HCT116 (cell line): ENCODE data around the gene UNC45A. TPM values are rescaled to one million over a fixed set of nuclear protein-coding genes. Genes with fewer than 3 reads are reported as not detected.
A peak's percentile ranks its signal among the peaks of the same experiment; 100 is the strongest.
"Not testable (repeated sequence)": the region's sequence is repeated elsewhere in the genome, so short reads cannot be mapped to it uniquely, and the experiment has no call there.

Source experiments
- ATAC-seq: fragments of 200-7000 bp; cut with Tn5 transposase; 2 replicates; pipeline ENCODE4 v1.9.1; 2020; ENCODE audit warnings: mild to moderate bottlenecking, moderate library complexity
- BruUV-seq: library from RNA; stranded (reverse); fragments of 400-500 nt; replicated peaks from 2 replicates; lab custom pipeline; 2021; lab: Mats Ljungman, UMichigan
- CTCF ChIA-PET: fragments of 300-600 bp; sonication (Branson Sonifier 250); formaldehyde crosslinking; loops from one replicate; lab custom pipeline; 2021; ENCODE audit warnings: antibody characterized with exemption; lab: Charles Lee
- POLR2A ChIA-PET: fragments of 300-600, 350-600 bp; sonication (Branson Sonifier 250); formaldehyde crosslinking; loops from one replicate; lab custom pipeline; 2021; ENCODE audit warnings: antibody characterized with exemption; lab: Charles Lee
- RAD21 ChIA-PET, 2 experiments: fragments of 300-600 bp; sonication (Branson Sonifier 250); formaldehyde crosslinking; loops; one replicate each; lab custom pipeline; 2023; ENCODE audit warnings: low total read pairs in 2 of 2; ENCODE audit not compliant: uncharacterized antibody in 2 of 2, unreplicated experiment in 2 of 2, low non-redundant PET in 1 of 2; lab: Charles Lee
- DNase-seq: peaks from one replicate; pipeline ENCODE4 v3.0.0-alpha.2; 2010; ENCODE audit warnings: low read depth, low spot score
- H2AFZ ChIP-seq: fragments of 200-600 bp; shearing (Covaris generic), sonication (generic); 2 replicates; pipeline ENCODE4 v1.6.1; 2017; ENCODE audit warnings: low read depth, mixed run types, mixed read lengths, antibody characterized with exemption, low read length; ENCODE audit not compliant: poor library complexity, severe bottlenecking
- H3K27ac ChIP-seq: 2 replicates; pipeline ENCODE4 v1.5.1; 2012; ENCODE audit warnings: low read depth, low read length
- H3K27me3 ChIP-seq: fragments of 200-600 bp; sonication (generic); 2 replicates; pipeline ENCODE4 v1.6.1; 2016; ENCODE audit warnings: mixed run types, low read length, mixed read lengths; ENCODE audit not compliant: insufficient read depth
- H3K36me3 ChIP-seq, 2 experiments: fragments of 200-500 bp in 1 of 2; fragments of 200-600 bp in 1 of 2; sonication (Bioruptor generic) in 1 of 2; sonication (generic) in 1 of 2; 2 replicates each; pipeline versions ENCODE4 v1.5.1 to v1.6.1; 2014 to 2016; ENCODE audit warnings: low read length in 2 of 2, inconsistent platforms in 1 of 2, mixed read lengths in 1 of 2, mixed run types in 1 of 2; ENCODE audit not compliant: insufficient read depth in 2 of 2, control insufficient read depth in 1 of 2
- H3K4me1 ChIP-seq, 2 experiments: fragments of 200-600 bp in 1 of 2; sonication (generic) in 1 of 2; 2 replicates each; pipeline versions ENCODE4 v1.5.1 to v1.6.1; 2012 to 2017; ENCODE audit warnings: low read length in 2 of 2, inconsistent platforms in 1 of 2, mild to moderate bottlenecking in 1 of 2, mixed read lengths in 1 of 2, mixed run types in 1 of 2, moderate library complexity in 1 of 2; ENCODE audit not compliant: insufficient read depth in 2 of 2, control insufficient read depth in 1 of 2
- H3K4me2 ChIP-seq: fragments of 200-600 bp; sonication (generic); 2 replicates; pipeline ENCODE4 v1.6.1; 2017; ENCODE audit warnings: mixed run types, low read length, mixed read lengths
- H3K4me3 ChIP-seq, 2 experiments: fragments of 200-600 bp in 1 of 2; sonication (generic) in 1 of 2; replicated peaks in 1 of 2; 2 replicates each; pipeline ENCODE4 v1.5.1; 2011 to 2016; ENCODE audit warnings: low read length in 2 of 2, control low read depth in 1 of 2, low read depth in 1 of 2, mild to moderate bottlenecking in 1 of 2, mixed read lengths in 1 of 2, mixed run types in 1 of 2
- H3K79me2 ChIP-seq: fragments of 200-600 bp; sonication (generic); 2 replicates; pipeline ENCODE4 v1.6.1; 2017; ENCODE audit warnings: mild to moderate bottlenecking, mixed run types, low read length, moderate library complexity, mixed read lengths; ENCODE audit not compliant: insufficient read depth
- H3K9ac ChIP-seq: fragments of 200-600 bp; sonication (generic); 2 replicates; pipeline ENCODE4 v1.6.1; 2016; ENCODE audit warnings: low read length, mixed read lengths
- H3K9me2 ChIP-seq: fragments of 200-600 bp; sonication (generic), shearing (Covaris generic); 2 replicates; pipeline ENCODE4 v1.6.1; 2017; ENCODE audit warnings: mixed run types, mild to moderate bottlenecking, moderate library complexity; ENCODE audit not compliant: insufficient read depth
- H3K9me3 ChIP-seq, 2 experiments: fragments of 200-500 bp in 1 of 2; fragments of 200-600 bp in 1 of 2; sonication (Bioruptor generic) in 1 of 2; sonication (generic) in 1 of 2; 2 replicates each; pipeline ENCODE4 v1.6.1; 2014 to 2017; ENCODE audit warnings: low read length in 2 of 2, mixed read lengths in 2 of 2, inconsistent platforms in 1 of 2, low read depth in 1 of 2, mild to moderate bottlenecking in 1 of 2, mixed run types in 1 of 2, moderate library complexity in 1 of 2; ENCODE audit not compliant: control insufficient read depth in 1 of 2, insufficient read depth in 1 of 2
- H4K20me1 ChIP-seq: fragments of 200-600 bp; sonication (generic), shearing (Covaris generic); 2 replicates; pipeline ENCODE4 v1.6.1; 2017; ENCODE audit warnings: mixed run types, mild to moderate bottlenecking, moderate library complexity; ENCODE audit not compliant: insufficient read depth
- SIN3A ChIP-seq: IDR thresholded peaks from 2 replicates; pipeline ENCODE4 v1.6.1; 2012; ENCODE audit warnings: low read depth
- ZFX ChIP-seq: fragments of 450-650 bp; IDR thresholded peaks from 2 replicates; pipeline ENCODE4 v1.6.1; 2017
- intact Hi-C: fragments of 100-400 bp; cut with micrococcal nuclease; formaldehyde crosslinking; loops from 2 replicates; pipeline ENCODE4 v1.10.0; 2022
- total RNA-seq: library from RNA; stranded (reverse); gene quantifications from one replicate; pipeline ENCODE4 v1.2.1, GENCODE V29; 2021; ENCODE audit not compliant: unreplicated experiment

UNC45A gene
- total RNA-seq, 1 experiment from 2014 or later: 95.4 TPM

- intact Hi-C loops, BruUV-seq, H3K4me3 ChIP-seq, POLR2A ChIA-PET, RAD21 ChIA-PET, H3K27me3 ChIP-seq, H3K4me2 ChIP-seq, H3K79me2 ChIP-seq, H3K9me3 ChIP-seq, H2AFZ ChIP-seq, ATAC-seq, H4K20me1 ChIP-seq, H3K9ac ChIP-seq, H3K9me2 ChIP-seq, H3K27ac ChIP-seq, H3K36me3 ChIP-seq, DNase-seq, CTCF ChIA-PET: not testable (repeated sequence)
- peaks cover 13 to 31% of the 10 kb centered on the region in 2 experiments; a peak in 3 of 4 replicates for H3K4me1 ChIP-seq
These were observed 7.0 kb upstream of the UNC45A start for GRCh38 chr15:90928106-90928505.

GRCh38 chr15:90929246-90930019 lies 5.7 kb upstream of the UNC45A start:
- TF ChIP-seq SIN3A: no peak
- TF ChIP-seq ZFX: peak; percentile 66; the same call in 1 of the 2 replicates
- Histone ChIP-seq H3K36me3 (no peaks in the 10 kb centered on the region), H3K4me1 (peaks cover 16 to 39% of the 10 kb centered on the region in 2 experiments; a peak in 3 of 4 replicates), H2AFZ (peak overlapping the region; percentile 29), H3K4me3 (peak overlapping the region; percentile 92 to 93), H3K27me3 (no peaks in the 10 kb centered on the region), H4K20me1 (no peaks in the 10 kb centered on the region), H3K4me2 (peak overlapping the region; percentile 99), H3K9me2 (no peaks in the 10 kb centered on the region), H3K9ac (peak overlapping the region; percentile 67), H3K79me2 (peaks cover 6% of the 10 kb centered on the region; the same call in 1 of the 2 replicates), H3K9me3 (no peaks in the 10 kb centered on the region), H3K27ac (peak overlapping the region; percentile 78)
- ChIA-PET CTCF (interaction anchor here (0.9 to 6.9 kb wide), 4 partner anchors 26 to 120 kb away, joined by 4 to 70 read pairs (median 5); partner anchors contain the start of gene MAN2A2), POLR2A (interaction anchor here (1.3 kb wide), 1 partner anchor 26 kb away, joined by 4 read pairs; the partner anchor contains the start of gene MAN2A2), RAD21 (no interaction called here)
- BruUV-seq: TSS peak; percentile 84
- intact Hi-C loops: loop anchor here (5.0 kb wide), 1 partner anchor 103 kb away; no protein-coding TSS in a partner anchor
- ATAC-seq (no peak), DNase-seq (no peak)
